Mucosa of stomach (tissue), 1 donor: ENCODE data around the gene MSL1.
A peak's percentile ranks its signal among the peaks of the same experiment; 100 is the strongest.

Source experiments
- H3K27me3 ChIP-seq: one replicate; pipeline ENCODE4 v1.7.0; 2013; ENCODE audit warnings: mild to moderate bottlenecking, low read length; ENCODE audit not compliant: control insufficient read depth, insufficient read depth
- H3K36me3 ChIP-seq: one replicate; pipeline ENCODE4 v1.7.0; 2013; ENCODE audit warnings: low read length; ENCODE audit not compliant: control insufficient read depth, insufficient read depth
- H3K4me1 ChIP-seq: one replicate; pipeline ENCODE4 v1.7.0; 2013; ENCODE audit warnings: mild to moderate bottlenecking, low read length; ENCODE audit not compliant: control insufficient read depth, insufficient read depth
- H3K4me3 ChIP-seq: one replicate; pipeline ENCODE4 v1.7.0; 2013; ENCODE audit warnings: low read length
- H3K9ac ChIP-seq: one replicate; pipeline ENCODE4 v1.7.0; 2013; ENCODE audit warnings: mild to moderate bottlenecking, low read length, moderate library complexity
- H3K9me3 ChIP-seq: one replicate; pipeline ENCODE4 v1.7.0; 2013; ENCODE audit warnings: mild to moderate bottlenecking, low read length, moderate library complexity; ENCODE audit not compliant: control insufficient read depth
- donor health status: Pancreatic carcinoma.

MSL1 gene

DNA sequence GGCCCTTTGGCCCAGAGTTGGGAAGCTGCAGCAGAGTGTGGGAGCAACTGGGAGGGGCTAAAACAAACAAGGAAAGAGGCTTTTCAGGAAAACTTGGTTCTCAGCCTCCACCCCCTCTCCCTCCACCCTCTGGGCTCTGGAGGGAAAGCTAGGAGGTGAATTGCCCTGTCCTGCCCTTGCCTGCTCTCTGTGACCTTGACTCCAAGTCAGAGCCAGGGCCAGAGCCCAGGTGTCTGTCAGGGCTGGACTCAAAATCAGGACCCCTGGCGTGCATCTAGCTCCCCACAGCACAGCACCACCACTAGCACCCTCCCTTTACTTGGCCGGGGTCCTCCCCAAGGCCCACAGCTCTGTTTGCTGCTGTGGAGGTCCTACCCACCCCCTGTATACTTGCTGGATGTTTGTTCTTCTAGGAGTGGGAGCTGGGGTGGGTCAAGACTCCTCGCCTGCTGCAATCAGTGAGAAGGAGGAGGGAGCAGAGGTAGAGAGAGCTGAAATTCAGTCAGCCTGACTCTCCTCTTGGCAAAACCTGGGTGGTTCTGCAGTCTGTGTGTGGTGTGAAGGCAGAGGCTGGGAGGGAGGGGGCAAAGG lies 18.6 kb upstream of the MSL1 start:
- no peaks in the 10 kb centered on the region for H3K9me3 ChIP-seq
- H3K27me3 ChIP-seq = no peaks in the 10 kb centered on the region
- H3K4me3 ChIP-seq = no peak overlapping the region
- H3K9ac ChIP-seq = peak overlapping the region; percentile 46
- H3K4me1 ChIP-seq = peaks cover 74% of the 10 kb centered on the region
- H3K36me3 ChIP-seq = no peaks in the 10 kb centered on the region

DNA sequence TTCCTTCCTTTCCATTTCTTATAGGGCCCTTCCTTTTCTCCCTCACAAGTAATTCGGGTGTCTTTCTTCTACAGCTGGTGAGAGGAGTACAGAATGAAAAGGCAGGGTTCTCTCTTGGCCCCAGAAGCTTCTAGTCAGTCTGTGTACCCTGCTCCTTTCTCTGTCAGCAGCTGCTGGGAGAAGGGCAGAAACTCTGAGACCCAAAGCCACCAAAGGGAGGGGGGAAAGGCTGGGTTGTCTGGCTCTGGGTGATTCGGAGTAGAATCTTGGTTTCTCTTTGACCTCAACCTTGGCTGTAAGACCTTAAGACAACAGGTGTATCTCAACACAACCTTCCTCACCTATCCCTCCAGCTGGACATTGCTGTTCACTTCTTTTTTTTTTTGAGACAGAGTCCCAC lies 18.1 kb upstream of the MSL1 start:
- Histone ChIP-seq H3K4me1 (peaks cover 74% of the 10 kb centered on the region), H3K9me3 (no peaks in the 10 kb centered on the region), H3K27me3 (no peaks in the 10 kb centered on the region), H3K36me3 (no peaks in the 10 kb centered on the region), H3K4me3 (no peak overlapping the region), H3K9ac (peak overlapping the region; percentile 46)

DNA sequence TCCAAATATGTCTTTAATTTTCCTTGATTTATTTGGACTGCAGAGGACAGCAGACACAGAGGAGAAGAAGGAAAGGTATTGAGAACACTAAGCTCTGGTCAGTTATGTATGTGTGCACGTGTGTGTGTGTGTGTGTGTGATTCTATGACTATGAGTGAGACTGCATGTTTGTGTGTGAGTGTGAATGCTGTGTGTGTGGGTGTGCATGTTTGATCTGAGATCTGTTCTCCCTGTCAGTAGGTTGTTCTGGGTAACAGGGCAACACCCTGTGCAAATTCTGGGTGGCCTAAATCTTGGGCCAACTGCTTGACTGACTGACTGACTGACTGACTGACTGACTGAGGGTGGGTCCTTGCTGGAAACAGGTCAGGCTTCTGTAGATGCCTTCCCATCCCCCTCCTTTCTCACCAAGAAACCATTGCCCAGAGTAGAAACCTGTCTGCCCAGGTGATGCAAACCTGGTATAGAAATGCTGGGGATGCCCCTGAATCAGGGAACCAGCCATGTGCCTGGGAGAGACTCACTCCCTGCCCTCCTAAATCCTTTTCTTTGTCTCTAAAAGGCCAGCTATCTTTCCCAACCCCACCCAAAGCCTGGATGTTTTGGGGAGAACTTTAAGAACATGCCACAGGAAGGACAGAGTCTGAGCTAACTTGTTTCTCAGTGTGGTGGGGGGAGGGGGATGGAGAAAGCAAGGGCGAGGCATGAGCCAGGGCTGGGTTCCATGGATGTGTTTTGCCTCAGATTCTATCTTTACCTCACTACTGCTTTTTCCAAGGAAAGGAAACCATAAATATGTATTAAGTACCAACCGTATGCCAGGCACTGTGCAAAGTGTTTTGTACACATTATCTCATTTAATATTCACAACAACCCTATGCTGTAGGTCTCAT lies 16.9 kb upstream of the MSL1 start:
- Histone ChIP-seq H3K4me3 (no peak overlapping the region), H3K27me3 (no peaks in the 10 kb centered on the region), H3K36me3 (peaks cover 2% of the 10 kb centered on the region), H3K9me3 (no peaks in the 10 kb centered on the region), H3K9ac (peak overlapping the region; percentile 23), H3K4me1 (peaks cover 84% of the 10 kb centered on the region)

DNA sequence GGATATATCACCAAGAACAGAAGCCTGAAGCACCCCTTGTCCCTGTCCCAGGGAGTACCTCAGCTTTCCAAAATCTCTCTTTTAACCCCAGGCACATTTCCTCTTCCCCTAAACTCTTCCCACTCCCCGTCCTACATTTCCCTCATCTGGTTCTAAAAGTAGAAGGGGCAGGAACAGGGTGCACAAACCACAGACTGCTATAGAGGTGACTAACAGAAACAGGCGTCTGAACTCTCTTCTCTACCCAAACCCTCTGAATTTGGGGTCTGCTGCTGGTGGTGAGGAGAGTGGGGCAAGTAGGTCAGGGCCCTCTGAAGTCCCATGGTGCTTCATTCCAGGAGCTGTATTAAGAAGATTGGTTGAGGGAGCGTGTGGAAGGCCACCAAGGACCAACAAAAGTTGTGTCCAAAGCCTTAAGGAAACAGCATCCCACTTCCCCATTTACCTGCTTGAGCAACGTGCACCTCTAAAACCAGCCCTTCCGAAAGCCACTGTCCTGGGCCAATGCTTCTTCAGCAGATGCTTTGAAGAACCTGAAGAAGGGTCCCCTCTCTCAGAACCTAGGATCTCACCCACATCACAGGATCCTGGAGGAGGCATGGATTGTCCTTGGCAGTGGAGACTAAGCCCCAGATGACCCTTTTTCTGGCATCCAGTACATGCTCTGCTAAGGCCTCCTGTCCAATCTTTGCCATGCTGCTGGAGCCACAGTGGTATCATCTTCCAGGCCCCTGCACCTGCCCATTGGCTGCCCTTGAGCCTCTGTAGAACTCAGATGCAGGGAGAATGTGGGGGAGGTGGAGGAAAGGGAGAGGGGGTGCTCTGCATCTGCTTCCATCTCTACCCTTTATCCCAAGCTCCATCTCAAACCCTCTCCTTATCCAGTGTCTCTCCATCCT lies 15.7 kb upstream of the MSL1 start:
- no peak overlapping the region for H3K4me3 ChIP-seq
- H3K9me3 ChIP-seq = no peaks in the 10 kb centered on the region
- no peaks in the 10 kb centered on the region for H3K27me3 ChIP-seq
- peaks cover 4% of the 10 kb centered on the region for H3K36me3 ChIP-seq
- peak overlapping the region; percentile 49 for H3K9ac ChIP-seq
- peaks cover 91% of the 10 kb centered on the region for H3K4me1 ChIP-seq

DNA sequence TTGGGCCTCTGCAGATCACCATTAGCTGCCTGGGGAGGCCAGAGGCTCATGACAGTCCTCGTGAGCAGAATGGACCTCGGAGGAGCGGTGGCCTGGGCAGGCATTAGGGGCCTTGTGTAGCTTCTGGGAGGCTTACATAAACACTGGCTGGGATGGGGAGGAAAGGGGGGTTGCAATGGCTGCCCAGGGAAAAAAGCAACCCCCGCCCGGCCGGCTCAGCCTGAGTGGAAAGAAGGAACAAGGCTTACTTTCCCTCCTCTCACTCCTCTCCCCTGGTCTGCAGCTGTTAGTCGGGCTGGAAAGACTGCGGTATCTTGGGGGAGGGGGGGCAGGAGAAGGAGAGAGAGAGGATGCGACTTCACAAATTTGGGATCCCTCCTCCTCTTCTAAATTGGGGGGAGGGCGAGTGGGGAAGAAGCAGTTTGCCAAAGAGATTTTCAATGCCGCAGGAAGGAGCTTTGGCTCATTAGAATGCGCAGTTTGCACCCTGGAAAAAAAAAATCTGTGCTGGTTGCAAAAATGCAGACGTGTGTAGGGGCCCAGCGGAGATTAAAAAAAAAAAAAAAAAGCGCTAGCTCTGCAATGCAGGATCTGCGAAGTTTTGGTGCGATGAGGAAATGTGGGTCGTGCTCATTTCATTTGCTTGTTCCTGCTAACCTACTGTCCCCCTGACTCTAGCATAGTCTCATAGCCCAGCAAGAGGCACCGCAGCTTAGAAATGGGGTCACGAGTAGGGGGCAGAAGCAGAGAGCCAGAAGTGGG lies 14.8 kb upstream of the MSL1 start:
- Histone ChIP-seq H3K27me3 (no peaks in the 10 kb centered on the region), H3K4me1 (peaks cover 91% of the 10 kb centered on the region), H3K4me3 (no peak overlapping the region), H3K9me3 (no peaks in the 10 kb centered on the region), H3K36me3 (peaks cover 4% of the 10 kb centered on the region), H3K9ac (peak overlapping the region; percentile 56)

DNA sequence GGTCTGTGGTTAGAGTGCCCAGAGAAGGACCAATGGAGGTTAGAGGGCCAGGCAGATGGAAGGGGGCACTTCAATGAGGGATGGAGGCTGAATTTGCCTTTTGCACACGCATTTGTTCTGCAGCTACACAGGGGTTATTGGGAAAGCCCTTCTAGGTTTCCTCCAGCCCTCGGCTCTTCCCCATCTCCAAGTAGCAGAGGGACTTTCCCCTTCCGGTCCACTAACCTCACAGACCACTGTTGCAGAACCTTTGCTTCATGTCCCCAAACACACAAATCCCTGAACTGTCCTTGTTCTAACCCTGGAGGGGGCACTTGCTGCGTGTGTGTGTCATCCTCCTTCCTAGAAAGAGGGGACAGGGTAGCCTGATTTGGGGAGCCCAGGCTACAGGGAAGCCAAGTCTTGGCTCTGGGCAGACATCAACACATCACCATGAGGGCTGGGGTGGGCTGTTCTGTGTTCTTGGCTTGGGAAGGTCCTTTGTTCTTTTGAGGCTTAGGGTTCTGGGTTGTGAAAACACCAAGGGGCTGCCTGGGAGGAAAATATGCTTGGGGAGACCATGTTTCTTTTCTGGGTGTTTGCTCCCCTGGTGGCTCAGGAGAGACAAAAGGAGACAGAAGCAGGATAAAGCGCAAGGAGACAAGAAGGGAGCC lies 14.1 kb upstream of the MSL1 start:
- Histone ChIP-seq H3K9ac (peak overlapping the region; percentile 56), H3K4me1 (peaks cover 96% of the 10 kb centered on the region), H3K9me3 (no peaks in the 10 kb centered on the region), H3K4me3 (no peak overlapping the region), H3K36me3 (peaks cover 4% of the 10 kb centered on the region), H3K27me3 (no peaks in the 10 kb centered on the region)

DNA sequence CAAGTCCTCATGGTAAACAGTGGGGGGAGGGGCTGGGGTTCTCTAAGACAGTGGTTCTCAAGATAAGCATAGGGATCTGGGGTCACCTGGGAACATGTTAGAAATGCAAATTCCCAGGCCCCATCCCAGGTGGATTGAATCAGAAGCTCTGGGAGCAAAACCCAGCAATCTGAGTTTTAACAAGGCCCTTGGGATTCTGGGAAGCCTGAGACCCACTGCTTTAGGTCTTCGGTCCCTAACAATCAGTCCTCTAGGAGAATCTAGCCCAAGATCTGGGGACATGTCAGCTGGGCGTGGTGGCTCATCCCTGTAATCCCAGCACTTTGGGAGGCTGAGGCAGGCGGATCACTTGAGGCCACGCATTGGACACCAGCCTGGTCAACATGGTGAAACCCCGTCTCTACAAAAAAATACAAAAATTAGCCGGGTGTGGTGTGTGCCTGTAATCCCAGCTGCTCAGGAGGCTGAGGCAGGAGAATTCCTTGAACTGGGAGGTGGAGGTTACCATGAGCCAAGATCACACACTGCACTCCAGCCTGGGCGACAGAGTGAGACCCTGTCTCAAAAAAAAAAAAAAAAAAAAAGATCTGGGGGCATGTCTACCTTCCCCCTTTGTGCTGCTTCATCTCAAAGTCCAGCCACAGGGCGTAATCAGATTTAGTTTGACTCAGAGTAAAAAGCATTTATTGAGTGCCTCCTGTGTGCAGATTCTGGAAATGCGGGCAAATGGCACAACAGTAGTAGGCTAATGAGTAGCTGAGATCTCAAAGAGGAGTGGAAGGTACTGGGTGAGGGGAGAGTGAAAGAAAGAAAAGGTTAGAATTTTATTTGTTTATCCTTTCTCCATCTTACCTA lies 12.6 kb upstream of the MSL1 start:
- Histone ChIP-seq H3K4me3 (no peak overlapping the region), H3K4me1 (peaks cover 95% of the 10 kb centered on the region)

DNA sequence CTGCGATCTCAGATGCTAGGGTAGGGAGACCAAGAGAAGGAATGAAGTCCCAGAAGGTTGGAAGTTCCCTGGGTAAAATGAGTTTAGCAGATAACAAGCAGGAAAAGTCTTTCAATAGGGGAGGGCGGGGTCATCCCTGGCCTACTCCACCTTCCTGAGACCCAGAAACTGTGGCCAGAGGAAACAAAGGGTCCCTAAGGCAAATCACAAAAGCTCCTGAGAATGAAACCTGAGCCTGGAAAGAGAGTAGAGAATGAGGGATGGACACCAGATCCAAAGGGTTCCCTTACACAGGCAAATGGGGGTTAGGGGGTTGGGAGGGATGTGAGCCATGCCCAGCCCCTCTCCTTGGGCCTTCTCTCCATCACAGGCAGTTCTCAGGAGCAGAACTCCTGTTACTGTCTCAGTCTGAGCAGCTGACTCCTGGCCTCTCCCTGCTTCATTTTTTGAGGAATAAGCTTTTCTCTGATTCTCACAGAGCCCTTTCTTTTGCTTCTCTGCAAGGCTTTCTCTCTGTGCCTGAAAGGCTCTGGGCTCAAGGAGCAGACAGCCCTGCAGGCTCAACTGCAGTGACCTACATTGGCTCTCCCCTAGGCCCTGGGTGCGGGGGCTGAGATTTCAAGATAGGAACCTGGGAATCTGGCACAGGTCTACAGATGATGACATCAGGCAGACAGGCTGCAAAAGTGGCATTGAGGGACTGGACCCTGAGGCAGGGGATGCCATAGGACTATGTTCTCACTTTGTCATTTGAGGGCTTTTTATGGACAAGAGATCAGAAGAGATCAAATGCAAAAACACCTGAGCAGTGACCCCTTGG lies 11.5 kb upstream of the MSL1 start:
- peak overlapping the region; percentile 31 for H3K9ac ChIP-seq
- H3K36me3 ChIP-seq = peaks cover 4% of the 10 kb centered on the region
- H3K4me3 ChIP-seq = no peak overlapping the region
- H3K9me3 ChIP-seq = no peaks in the 10 kb centered on the region
- H3K4me1 ChIP-seq = peaks cover 84% of the 10 kb centered on the region
- H3K27me3 ChIP-seq = no peaks in the 10 kb centered on the region

More for the DNA sequence above, 12.6 kb upstream of the MSL1 start:
- Histone ChIP-seq H3K36me3 (peaks cover 4% of the 10 kb centered on the region), H3K9ac (peak overlapping the region; percentile 56), H3K9me3 (no peaks in the 10 kb centered on the region), H3K27me3 (no peaks in the 10 kb centered on the region)

DNA sequence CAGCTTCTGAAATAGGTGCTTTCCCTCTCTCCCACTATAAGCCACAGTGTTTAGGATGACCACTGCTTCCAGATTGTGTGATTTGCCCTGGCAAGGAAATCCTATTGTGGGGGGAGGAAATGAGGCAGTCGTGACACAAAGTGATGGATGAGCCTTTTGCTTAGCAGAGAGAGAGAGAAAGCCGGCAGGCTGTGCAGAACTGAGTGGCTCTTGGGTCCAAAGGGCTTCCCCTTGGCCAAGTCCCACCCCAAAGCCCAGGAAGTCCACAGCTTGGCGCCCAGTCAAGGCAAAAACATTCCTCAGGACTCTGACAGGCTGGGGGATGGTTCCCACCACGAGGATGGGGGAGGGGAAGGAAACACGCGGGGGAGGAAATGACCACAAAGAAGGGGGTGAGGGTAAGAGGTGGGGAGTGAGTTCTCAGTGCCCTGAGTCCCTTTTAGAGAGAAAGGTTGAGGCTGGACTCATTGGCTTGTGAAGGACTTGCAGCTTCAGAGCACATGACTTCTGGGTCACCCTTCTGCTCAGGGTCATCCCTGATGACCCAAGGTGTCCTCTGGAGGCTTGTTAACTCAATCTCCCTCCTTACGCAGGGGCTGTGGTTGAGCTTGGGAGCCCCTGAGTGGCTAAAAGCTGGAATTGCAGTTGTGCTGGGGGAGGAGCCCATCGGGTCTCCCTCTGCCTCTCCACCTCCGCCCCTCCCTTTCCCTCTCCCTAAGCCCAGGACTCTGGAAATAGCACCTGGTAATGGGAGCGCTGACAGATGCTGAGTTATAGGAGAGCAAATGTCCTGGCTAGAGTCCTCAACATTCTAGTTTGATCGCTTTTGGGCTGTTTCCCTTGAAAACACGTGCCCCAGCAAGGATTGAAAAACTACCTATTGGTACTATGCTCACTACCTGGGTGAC lies 10.3 kb upstream of the MSL1 start:
- peak overlapping the region; percentile 31 for H3K9ac ChIP-seq
- H3K4me1 ChIP-seq = peaks cover 72% of the 10 kb centered on the region
- peaks cover 4% of the 10 kb centered on the region for H3K36me3 ChIP-seq
- H3K27me3 ChIP-seq = no peaks in the 10 kb centered on the region
- no peaks in the 10 kb centered on the region for H3K9me3 ChIP-seq
- no peak overlapping the region for H3K4me3 ChIP-seq
